GM12865 (cell line): ENCODE results near the gene DUOX2.

ENCODE experiments used
- DNase-seq: peaks from one replicate; pipeline ENCODE4 v3.0.0; 2010; ENCODE audit warnings: low read depth
- H3K4me3 ChIP-seq: 2 replicates; pipeline ENCODE4 v1.5.1; 2011; ENCODE audit warnings: mild to moderate bottlenecking, low read depth, low read length, control low read depth
- TF ChIP-seq, protein P1 (sequence below): IDR thresholded peaks from 2 replicates; pipeline ENCODE4 v1.5.1; 2011; ENCODE audit warnings: low read length, control low read depth, low read depth, inconsistent platforms; ENCODE audit not compliant: insufficient read depth; ENCODE audit errors: missing control alignments

The DUOX2 gene

DNA sequence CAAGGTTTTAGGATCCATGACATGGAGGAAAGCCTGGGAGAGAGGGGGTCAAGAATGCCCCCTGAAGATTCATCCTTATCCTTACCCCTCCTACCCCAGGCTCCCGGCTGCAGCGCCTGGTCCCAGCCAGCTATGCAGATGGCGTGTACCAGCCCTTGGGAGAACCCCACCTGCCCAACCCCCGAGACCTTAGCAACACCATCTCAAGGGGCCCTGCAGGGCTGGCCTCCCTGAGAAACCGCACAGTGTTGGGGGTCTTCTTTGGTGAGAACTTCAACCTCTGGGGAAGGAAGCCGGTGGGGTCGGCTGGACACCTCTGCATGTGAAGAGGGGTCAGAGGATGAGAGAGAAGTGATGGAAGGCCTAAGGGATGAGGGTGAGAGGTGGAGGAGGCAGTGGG lies 20.1 kb upstream of the DUOX2 start:
- TF ChIP-seq, protein P1, sequence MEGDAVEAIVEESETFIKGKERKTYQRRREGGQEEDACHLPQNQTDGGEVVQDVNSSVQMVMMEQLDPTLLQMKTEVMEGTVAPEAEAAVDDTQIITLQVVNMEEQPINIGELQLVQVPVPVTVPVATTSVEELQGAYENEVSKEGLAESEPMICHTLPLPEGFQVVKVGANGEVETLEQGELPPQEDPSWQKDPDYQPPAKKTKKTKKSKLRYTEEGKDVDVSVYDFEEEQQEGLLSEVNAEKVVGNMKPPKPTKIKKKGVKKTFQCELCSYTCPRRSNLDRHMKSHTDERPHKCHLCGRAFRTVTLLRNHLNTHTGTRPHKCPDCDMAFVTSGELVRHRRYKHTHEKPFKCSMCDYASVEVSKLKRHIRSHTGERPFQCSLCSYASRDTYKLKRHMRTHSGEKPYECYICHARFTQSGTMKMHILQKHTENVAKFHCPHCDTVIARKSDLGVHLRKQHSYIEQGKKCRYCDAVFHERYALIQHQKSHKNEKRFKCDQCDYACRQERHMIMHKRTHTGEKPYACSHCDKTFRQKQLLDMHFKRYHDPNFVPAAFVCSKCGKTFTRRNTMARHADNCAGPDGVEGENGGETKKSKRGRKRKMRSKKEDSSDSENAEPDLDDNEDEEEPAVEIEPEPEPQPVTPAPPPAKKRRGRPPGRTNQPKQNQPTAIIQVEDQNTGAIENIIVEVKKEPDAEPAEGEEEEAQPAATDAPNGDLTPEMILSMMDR = no peak
- DNase-seq = no peak
- no peak overlapping the region for H3K4me3 ChIP-seq

GRCh38 chr15:45133561-45133920 lies 19.6 kb upstream of the DUOX2 start:
- H3K4me3 ChIP-seq = no peak overlapping the region
- TF ChIP-seq, protein P1 = no peak
- no peak for DNase-seq

- no peak overlapping the region for H3K4me3 ChIP-seq
- no peak for DNase-seq
- TF ChIP-seq, protein P1 = no peak
These were observed 19.0 kb upstream of the DUOX2 start for GRCh38 chr15:45132844-45133560.

- no peak for DNase-seq
- no peak overlapping the region for H3K4me3 ChIP-seq
- TF ChIP-seq, protein P1 = no peak
These were observed 17.5 kb upstream of the DUOX2 start for GRCh38 chr15:45131510-45131909.

GRCh38 chr15:45130291-45131000 lies 16.5 kb upstream of the DUOX2 start:
- H3K4me3 ChIP-seq = no peak overlapping the region
- TF ChIP-seq, protein P1 = no peak
- DNase-seq = no peak

DNA sequence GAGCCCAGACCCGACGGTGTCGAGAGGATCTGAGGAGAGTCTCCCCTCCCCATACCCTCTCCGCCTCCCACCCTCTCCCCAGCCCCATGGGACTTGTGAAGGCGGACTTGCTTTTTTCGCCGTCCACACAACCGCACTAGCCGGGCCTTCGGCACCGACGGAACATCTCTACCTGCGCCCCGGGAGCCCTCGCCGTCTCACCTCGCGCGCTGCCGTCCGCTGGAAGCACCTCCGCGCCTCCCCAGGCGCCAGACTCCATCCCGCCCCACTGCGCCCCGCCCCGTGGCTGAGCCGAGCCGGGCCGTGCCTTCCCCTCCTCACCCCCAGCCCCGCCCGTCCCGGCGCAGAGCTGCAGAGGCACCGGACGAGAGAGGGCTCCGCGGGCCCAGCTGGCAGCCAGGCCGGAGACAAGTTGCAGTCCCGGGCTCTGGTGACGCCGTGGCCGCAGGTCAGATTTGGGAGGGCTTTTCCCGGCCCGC lies 15.7 kb upstream of the DUOX2 start, which contains the start of the genes DUOX1 and DUOXA1:
Gene DUOX1, plus strand, starts transcription at position 344 of the 479 bp plus-strand sequence. CDS start 1,973 bp downstream, outside the sequence.
Gene DUOXA1, minus strand, starts transcription at position 229 of the 479 bp plus-strand sequence. CDS start 6,865 bp downstream, outside the sequence.
- TF ChIP-seq, protein P1 = no peak
- no peak within 1 kb of the TSS for H3K4me3 ChIP-seq
- DNase-seq = no peak
